Left ventricle myocardium superior (tissue), 1 donor: Measurements from ENCODE around the gene MUC6. TPM values are rescaled to one million over a fixed set of nuclear protein-coding genes. Genes with fewer than 3 reads are reported as not detected.

Source experiments
- ATAC-seq: fragments of 200-7000 bp; cut with Tn5 transposase; one replicate; pipeline ENCODE4 v1.9.1; 2020; ENCODE audit warnings: mild to moderate bottlenecking, moderate library complexity
- DNase-seq: peaks from one replicate; pipeline ENCODE4 v3.0.0-alpha.2; 2020
- intact Hi-C: fragments of 100-400 bp; cut with micrococcal nuclease; formaldehyde crosslinking; loops from one replicate; pipeline ENCODE4 v1.11.0; 2022
- long read RNA-seq: library from polyadenylated mRNA; unstranded; transcript quantifications from one replicate; pipeline ENCODE4 v2.0.0, GENCODE V29; 2021
- total RNA-seq: library from RNA; stranded (reverse); fragmentation: NEBNext Ultra II Directional; extraction: Animal tissue kit (Norgen Biotek cat#: 25700); gene quantifications from one replicate; pipeline ENCODE4 v1.2.1, GENCODE V29; 2021
- donor health status: DM: no; HTN: yes; CAD: no; lungs with severe emphysema.

The MUC6 gene, protein sequence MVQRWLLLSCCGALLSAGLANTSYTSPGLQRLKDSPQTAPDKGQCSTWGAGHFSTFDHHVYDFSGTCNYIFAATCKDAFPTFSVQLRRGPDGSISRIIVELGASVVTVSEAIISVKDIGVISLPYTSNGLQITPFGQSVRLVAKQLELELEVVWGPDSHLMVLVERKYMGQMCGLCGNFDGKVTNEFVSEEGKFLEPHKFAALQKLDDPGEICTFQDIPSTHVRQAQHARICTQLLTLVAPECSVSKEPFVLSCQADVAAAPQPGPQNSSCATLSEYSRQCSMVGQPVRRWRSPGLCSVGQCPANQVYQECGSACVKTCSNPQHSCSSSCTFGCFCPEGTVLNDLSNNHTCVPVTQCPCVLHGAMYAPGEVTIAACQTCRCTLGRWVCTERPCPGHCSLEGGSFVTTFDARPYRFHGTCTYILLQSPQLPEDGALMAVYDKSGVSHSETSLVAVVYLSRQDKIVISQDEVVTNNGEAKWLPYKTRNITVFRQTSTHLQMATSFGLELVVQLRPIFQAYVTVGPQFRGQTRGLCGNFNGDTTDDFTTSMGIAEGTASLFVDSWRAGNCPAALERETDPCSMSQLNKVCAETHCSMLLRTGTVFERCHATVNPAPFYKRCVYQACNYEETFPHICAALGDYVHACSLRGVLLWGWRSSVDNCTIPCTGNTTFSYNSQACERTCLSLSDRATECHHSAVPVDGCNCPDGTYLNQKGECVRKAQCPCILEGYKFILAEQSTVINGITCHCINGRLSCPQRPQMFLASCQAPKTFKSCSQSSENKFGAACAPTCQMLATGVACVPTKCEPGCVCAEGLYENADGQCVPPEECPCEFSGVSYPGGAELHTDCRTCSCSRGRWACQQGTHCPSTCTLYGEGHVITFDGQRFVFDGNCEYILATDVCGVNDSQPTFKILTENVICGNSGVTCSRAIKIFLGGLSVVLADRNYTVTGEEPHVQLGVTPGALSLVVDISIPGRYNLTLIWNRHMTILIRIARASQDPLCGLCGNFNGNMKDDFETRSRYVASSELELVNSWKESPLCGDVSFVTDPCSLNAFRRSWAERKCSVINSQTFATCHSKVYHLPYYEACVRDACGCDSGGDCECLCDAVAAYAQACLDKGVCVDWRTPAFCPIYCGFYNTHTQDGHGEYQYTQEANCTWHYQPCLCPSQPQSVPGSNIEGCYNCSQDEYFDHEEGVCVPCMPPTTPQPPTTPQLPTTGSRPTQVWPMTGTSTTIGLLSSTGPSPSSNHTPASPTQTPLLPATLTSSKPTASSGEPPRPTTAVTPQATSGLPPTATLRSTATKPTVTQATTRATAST (N-terminal part only)
- not detected for total RNA-seq
- long read RNA-seq, partial matches to known transcripts: 0 of 2 reads
- long read RNA-seq, other reads (novel, unspliced or antisense): 2 of 2 reads

DNA sequence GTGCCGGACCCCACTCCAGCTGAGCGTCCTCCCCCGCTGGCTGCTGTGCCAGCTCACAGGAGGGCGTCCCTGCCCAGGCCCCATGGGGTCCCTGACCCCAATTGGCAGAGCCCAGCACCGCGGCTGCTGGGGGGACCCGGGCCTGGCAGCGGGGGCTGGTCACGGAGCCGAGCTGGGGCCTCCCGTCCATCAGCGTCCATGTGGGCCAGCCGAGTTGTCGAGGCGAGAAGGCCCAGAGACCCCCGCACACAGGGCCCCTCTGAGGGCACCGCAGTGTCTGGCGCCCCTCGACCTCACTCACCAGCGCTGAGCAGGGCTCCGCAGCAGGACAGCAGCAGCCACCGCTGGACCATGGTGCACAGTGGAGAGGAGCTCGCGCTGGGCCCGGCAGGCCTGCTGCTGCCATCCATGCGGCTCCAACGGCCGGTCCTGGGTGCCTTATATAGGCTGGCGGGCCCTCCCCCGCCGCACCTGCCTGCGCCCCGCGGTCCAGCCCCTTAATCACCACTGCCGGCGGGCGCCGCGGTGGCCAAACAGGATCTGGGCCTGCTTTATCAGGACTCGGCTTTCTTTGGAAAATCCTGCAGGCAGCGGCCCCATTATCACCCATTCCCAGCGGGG, at the start of gene MUC6:
Gene MUC6 (minus strand): TSS at position 416 of the 621 bp plus-strand sequence. CDS start 63 bp downstream, at position 353.
- ATAC-seq (no peak), DNase-seq (no peak)
- intact Hi-C loops: no loop called here

DNA sequence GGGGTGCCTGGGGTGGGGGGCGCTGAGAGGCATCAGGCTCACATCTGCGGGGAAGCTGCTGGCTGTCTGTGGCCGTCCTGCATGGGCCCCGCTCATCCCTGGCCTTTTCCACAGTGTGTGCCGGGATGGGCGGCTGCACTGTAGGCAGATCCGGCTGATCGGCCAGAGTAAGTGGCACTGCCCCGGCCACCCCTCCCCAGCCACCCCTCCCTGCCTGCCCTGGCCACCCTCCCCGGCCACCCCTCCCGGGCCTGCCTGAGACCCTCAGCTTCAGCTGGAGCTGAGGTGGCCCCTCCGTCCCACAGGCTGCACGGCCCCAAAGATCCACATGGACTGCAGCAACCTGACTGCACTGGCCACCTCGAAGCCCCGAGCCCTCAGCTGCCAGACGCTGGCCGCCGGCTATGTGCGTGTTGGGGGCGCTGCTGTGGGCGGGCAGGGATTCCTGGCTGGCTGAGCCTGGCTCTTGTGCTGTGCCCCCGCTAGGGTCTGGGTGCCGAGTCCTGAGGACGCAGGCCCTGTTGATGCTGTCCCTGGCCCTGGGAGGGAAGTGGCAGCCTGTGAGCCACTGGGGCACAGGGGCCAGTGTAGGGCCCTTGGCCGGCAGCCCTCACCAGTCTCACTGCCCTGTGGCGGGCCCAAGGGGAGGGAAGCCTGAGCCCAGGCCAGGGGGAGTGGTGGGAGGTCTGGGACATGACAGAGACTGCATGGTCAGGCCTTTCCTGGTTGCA, 49.1 kb upstream of the MUC6 start:
- no peak for DNase-seq
- ATAC-seq: no peak
- intact Hi-C loops: no loop called here

DNA sequence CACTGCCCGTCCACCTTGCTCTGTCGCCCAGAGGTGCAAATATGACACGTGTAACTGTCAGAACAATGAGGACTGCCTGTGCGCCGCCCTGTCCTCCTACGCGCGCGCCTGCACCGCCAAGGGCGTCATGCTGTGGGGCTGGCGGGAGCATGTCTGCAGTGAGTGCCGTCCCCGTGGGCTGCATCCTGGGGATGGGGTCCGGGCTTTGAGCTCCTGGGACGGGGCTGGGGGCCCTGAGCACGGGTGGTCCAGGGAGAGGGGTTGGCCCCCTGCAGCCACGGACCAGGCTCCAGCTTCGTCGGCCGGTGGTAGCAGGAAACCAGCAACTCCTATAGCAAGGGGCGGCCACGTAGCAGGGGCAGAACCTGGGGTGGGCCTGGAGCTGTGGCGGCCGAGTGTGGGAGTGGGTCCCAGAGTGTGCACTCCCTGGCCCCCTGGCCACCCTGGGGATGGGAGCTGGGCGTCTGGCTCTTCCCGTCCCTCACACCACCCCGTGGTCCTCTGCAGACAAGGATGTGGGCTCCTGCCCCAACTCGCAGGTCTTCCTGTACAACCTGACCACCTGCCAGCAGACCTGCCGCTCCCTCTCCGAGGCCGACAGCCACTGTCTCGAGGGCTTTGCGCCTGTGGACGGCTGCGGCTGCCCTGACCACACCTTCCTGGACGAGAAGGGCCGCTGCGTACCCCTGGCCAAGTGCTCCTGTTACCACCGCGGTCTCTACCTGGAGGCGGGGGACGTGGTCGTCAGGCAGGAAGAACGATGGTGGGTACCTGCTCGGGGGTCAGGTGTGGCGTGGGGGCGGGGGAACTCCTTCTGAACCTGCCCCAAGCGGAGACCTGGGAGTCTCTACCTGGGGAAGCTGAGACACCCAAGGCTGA, 48.3 kb upstream of the MUC6 start:
- ATAC-seq (no peak), DNase-seq (peak; percentile 18)
- intact Hi-C loops: no loop called here

DNA sequence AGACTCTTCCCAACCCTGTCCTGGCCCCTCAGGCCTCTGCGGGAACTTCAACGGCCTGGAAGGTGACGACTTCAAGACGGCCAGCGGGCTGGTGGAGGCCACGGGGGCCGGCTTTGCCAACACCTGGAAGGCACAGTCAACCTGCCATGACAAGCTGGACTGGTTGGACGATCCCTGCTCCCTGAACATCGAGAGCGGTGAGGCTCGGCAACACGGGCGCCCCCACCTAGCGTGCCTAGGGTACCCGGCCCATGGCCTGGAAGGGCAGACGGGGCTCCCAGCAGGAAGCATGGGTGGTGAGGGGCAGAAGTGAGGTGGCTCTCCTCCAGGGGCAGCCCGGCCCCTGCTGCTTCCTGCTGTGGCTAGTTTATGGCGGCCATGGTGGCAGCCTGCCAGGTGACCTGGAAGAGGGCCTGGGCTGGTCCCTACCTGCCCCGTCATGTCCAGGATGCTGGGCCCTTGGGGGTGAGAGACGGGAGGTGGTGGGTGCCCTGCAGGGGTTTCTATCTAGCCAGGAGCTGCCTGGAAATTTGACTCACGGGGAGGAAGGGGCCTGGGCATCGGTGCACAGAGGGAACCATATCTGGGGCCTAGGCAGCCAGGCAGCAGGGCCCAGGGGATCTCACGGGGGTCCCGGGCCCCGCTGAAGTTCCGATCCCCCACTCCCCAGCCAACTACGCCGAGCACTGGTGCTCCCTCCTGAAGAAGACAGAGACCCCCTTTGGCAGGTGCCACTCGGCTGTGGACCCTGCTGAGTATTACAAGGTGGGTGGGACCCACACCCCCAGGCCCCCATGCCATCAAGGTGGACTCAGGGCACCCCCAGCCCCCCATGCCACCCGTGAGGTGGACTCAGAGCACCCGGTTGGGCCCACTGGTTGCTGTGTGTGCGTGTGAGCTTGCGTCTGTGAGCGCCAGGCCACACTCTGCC, 47.4 kb upstream of the MUC6 start:
- no peak for ATAC-seq
- peak; percentile 22 for DNase-seq

DNA sequence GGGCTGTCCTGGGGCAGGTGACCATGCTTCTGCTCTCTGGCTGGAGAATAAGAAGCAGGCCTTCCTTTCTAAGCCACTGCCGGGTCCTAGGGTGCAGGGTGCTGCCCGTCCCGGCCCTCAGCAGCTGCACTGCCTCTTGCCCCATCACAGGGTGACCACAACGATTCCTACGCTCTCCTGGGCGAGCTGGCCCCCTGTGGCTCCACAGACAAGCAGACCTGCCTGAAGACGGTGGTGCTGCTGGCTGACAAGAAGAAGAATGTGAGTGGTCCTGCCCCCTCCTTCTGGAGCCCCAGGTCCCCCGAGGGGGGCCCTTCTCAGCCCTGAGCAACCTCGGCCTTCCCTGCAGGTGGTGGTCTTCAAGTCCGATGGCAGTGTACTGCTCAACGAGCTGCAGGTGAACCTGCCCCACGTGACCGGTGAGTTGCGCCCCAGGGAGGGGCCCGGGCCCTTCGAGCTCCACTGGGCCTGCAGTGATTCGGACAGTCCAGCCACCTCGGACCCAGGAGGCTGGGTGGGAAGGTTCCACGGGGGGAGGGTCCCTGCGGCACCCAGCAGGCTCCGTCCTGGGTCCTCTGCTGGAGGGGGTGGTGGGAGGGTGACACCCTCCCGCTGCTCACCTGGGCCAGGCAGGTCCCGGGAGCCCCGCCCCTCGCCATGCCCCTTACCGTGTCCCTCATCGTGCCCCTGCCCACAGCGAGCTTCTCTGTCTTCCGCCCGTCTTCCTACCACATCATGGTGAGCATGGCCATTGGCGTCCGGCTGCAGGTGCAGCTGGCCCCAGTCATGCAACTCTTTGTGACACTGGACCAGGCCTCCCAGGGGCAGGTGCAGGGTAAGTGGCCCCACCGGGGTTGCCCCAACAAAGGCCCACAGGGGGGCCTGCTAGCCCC, 46.5 kb upstream of the MUC6 start:
- no peak for ATAC-seq
- intact Hi-C loops: no loop called here
- DNase-seq: peak; percentile 21

More for the DNA sequence above, 47.4 kb upstream of the MUC6 start:
- intact Hi-C loops: no loop called here

DNA sequence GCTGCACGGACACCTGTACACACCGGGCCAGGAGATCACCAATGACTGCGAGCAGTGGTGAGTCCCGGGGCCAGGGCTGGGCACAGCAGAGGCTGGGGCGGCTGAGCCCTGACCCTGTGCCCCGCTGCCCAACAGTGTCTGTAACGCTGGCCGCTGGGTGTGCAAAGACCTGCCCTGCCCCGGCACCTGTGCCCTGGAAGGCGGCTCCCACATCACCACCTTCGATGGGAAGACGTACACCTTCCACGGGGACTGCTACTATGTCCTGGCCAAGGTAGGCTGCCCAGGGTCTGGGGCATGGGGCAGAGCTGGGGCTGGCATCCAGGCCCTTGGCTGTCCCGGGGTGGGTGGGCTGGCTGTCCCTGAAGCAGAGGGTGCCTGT, 45.8 kb upstream of the MUC6 start:
- intact Hi-C loops: no loop called here
- DNase-seq (peak; percentile 15), ATAC-seq (no peak)

DNA sequence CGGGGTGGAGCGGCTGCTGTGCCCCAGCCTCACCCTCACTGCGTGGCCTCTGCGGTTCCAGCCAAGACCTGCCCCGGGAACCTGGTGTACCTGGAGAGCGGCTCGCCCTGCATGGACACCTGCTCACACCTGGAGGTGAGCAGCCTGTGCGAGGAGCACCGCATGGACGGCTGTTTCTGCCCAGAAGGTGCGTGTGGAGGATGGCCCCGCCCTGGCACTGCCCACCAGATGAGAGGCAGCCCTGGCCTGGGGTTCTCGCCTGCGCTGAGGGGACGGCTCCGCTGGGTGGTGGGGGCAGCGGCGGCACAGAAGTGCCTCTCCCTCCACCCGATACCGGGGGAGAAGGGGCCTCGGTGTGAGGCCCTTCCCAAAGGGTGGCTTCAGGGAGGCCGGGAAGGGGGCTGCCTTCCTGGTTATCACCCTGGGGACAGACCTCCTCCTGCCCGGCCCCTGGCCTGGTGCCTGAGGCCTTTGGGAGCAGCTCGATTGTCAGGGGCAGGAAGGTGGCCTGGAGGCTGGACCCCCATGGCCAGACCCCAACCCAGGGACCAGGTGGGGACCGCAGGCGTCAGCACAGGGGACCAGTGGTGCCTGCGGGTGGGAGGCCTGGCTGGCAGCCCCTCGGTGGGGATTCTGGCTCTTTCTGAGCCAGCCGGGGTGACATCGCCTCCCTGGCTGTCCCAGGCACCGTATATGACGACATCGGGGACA, 45.2 kb upstream of the MUC6 start:
- intact Hi-C loops: no loop called here
- ATAC-seq (no peak), DNase-seq (peak; percentile 19)

DNA sequence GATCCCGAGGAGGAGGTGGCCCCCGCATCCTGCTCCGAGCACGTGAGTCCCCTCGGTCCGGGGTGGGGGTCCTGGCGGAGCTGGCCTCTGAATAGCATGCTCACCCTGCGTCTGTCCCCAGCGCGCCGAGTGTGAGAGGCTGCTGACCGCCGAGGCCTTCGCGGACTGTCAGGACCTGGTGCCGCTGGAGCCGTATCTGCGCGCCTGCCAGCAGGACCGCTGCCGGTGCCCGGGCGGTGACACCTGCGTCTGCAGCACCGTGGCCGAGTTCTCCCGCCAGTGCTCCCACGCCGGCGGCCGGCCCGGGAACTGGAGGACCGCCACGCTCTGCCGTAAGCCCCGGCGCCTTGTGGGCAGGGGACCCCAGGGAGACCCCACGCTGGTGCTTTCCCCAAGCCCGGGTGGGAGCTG, 41.7 kb upstream of the MUC6 start:
- intact Hi-C loops: no loop called here
- DNase-seq: peak; percentile 31
- ATAC-seq: no peak

DNA sequence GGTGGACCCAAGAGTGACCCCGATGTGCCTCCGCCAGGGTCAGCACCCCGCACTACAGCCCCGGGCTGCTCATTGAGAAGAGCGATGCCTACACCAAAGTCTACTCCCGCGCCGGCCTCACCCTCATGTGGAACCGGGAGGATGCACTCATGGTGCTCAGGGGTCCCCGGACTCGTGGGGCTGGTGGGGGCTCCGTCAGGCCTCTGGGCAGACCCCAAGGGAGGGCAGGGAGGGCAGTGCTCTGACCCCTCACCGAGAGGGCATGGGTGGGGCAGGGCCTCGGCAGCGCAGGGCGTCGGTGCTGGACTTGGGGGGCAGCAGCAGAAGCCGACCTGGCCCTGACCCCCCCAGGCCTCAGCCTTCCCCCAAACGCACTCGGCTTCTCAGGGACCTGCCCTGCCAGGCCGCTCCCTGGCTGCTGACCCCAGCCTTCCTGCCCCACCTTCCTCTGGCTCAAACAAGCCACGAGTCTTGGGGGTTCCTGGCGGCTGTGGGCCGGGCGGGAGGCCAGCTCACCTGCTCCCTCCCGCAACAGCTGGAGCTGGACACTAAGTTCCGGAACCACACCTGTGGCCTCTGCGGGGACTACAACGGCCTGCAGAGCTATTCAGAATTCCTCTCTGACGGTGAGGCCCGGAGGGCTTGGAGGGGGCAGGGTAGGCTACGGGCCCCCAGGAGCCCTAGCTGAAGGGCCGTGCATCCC, 41.0 kb upstream of the MUC6 start:
- intact Hi-C loops: no loop called here
- DNase-seq (peak; percentile 14), ATAC-seq (no peak)

DNA sequence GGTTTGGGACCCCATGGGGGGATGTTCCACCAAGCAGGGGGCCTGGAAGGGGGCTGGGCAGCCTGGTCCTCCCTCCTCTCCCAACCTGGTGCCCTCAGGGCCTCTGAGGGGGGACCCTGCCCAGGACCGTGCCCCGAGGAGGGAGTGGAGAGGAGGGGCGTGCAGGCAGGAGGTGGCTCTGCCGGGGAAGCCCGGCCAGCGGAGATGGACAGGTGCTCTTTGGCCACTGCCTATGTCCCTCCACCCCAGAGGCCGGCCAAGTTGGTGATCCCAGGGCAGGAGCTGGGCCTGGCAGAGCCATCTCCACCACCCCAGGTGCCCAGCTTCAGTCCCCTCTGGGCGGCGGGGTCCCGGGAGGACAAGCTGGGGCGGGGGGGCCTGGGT, 40.5 kb upstream of the MUC6 start:
- intact Hi-C loops: no loop called here
- ATAC-seq (no peak), DNase-seq (peak; percentile 18)

DNA sequence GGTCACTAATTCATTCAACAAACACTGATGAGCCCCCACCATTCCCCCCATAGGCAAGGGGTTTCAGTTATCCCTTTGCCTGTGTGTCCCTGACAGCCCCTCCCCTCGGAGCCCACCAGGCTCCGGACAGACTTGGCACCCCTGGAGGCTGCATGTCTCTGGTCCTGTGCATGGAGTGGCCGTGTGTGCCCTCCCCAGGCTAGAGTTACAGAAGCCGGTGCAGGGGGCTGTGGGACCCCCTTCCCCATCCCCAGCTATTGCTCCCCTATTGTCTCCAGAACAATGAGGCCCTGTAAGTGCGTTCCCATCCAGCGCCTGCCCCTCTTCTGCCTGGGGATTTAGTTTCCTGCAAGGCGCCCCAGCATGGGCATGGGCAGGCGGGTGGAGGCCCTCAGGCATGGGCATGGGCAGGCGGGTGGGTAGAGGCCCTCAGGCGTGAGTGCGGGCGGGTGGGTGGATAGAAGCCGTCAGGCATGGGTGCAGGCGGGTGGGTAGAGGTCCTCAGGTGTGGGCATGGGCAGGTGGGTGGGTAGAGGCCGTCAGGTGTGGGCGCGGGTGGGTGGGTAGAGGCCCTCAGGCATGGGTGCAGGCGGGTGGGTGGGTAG, 39.6 kb upstream of the MUC6 start:
- intact Hi-C loops: no loop called here
- ATAC-seq: no peak
- peak; percentile 20 for DNase-seq

DNA sequence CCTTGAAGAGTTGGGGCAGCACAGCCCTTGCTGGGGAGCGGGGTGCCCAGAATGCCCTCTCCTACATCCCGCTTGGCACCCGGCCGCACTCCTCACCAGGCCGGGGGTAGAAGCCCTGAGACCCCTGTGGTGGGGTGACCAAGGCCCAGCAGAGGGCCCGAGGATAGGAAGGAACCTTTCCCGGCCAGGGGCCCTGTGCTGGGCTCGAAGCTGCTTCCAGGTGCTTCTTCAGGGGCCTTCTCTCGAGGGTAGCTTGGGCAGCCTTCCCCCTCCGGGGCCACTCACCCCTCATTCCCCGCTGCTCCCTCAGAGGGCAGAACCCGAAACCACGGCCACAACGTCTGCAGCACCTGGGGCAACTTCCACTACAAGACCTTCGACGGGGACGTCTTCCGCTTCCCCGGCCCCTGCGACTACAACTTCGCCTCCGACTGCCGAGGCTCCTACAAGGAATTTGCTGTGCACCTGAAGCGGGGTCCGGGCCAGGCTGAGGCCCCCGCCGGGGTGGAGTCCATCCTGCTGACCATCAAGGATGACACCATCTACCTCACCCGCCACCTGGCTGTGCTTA, 38.9 kb upstream of the MUC6 start:
- intact Hi-C loops: no loop called here
- no peak for ATAC-seq

More for the DNA sequence above, 38.9 kb upstream of the MUC6 start:
- peak; percentile 23 for DNase-seq
